Spleen (tissue), 7 donors: ENCODE measurements around the gene HOXC11.

Source experiments
- CTCF ChIP-seq, 11 experiments: fragments of 200-600 bp in 7 of 11; fragments of 450-650 bp in 4 of 11; sonication (generic) in 4 of 11; IDR thresholded peaks in 8 of 11; conservative IDR thresholded peaks in 3 of 11; 1 replicate in 7 of 11; 2 replicates in 4 of 11; pipeline versions ENCODE4 v1.4.0 to v1.8.0; 2016 to 2021; ENCODE audit warnings: antibody characterized with exemption in 11 of 11, inconsistent platforms in 4 of 11, mild to moderate bottlenecking in 1 of 11
- POLR2A ChIP-seq, 3 donors: fragments of 450-650 bp; IDR thresholded peaks; one replicate each; pipeline ENCODE4 v1.5.1; 2017; ENCODE audit warnings: antibody characterized with exemption in 3 of 3, mild to moderate bottlenecking in 1 of 3
- POLR2AphosphoS5 ChIP-seq, 3 donors: sonication (generic); formaldehyde crosslinking; IDR thresholded peaks; one replicate each; pipeline ENCODE4 v1.5.1; 2017; ENCODE audit warnings: antibody characterized with exemption in 3 of 3
- donor health status: DM: no; HTN: no; CAD: no; lungs with moderate emphysema.
- donor health status: DM: no; HTN: no; CAD: no.
- donor health status: DM: no; HTN: no; CAD: no.

- TF ChIP-seq CTCF (IDR thresholded peaks at IDR 0.05 in 8 of 11, conservative IDR thresholded peaks at IDR 0.05 in 3 of 11) (no peak), POLR2AphosphoS5 (IDR thresholded peaks at IDR 0.05) (no peak), POLR2A (IDR thresholded peaks at IDR 0.05) (no peak)
These were observed 50.3 kb downstream of the HOXC11 start for GRCh38 chr12:54022960-54023884.
